HG02943 (cell line): ENCODE results near the gene GFOD2.
"Not testable (repeated sequence)": the region's sequence is repeated elsewhere in the genome, so short reads cannot be mapped to it uniquely, and the experiment has no call there.

Source experiments
- ATAC-seq: cut with Tn5 transposase; IDR thresholded peaks from one replicate; pipeline ENCODE4 v1.9.1; 2021; ENCODE audit warnings: mild to moderate bottlenecking, low read depth, moderate library complexity; ENCODE audit not compliant: unreplicated experiment

The GFOD2 gene, protein sequence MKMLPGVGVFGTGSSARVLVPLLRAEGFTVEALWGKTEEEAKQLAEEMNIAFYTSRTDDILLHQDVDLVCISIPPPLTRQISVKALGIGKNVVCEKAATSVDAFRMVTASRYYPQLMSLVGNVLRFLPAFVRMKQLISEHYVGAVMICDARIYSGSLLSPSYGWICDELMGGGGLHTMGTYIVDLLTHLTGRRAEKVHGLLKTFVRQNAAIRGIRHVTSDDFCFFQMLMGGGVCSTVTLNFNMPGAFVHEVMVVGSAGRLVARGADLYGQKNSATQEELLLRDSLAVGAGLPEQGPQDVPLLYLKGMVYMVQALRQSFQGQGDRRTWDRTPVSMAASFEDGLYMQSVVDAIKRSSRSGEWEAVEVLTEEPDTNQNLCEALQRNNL

DNA sequence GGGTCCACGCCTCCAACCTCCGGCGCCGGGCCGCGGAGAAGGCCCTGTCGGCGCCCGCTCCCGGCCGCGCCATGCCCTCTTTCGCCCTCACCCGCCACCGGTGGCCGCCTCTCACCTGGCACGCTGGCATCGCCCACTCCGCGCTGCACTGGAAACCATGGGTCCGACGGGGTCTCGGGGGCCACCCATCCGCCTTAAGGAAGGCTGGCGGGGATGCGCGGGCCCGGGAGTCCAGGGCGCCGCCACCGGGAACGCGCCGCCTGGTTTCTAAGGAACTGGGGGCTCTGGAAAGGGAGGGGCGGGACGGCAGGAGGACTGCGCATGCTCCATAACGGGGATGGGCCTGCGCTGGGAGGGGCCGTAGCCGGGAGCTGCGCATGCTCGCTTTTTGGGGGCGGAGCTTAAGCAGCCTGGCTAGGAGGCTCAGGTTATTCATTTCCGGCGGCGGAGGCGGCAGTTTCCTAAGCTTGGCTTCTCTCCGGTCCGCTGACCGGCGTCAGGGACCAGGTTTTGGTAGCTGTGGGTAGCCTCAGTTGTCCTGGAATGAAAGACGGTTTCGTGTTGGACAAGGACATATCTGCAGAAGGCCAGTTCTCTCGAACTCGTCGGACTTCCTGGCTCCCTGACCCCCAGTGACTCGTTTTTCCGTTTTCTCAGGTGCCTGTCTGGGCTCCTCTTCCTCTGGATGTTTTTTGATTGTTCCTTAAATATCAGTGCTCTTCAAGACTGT is at the start of gene GFOD2:
GFOD2 (minus strand) TSS at position 269 of the 730 bp plus-strand sequence. CDS start 33,601 bp downstream, outside the sequence.
- ATAC-seq = peak; percentile 75

DNA sequence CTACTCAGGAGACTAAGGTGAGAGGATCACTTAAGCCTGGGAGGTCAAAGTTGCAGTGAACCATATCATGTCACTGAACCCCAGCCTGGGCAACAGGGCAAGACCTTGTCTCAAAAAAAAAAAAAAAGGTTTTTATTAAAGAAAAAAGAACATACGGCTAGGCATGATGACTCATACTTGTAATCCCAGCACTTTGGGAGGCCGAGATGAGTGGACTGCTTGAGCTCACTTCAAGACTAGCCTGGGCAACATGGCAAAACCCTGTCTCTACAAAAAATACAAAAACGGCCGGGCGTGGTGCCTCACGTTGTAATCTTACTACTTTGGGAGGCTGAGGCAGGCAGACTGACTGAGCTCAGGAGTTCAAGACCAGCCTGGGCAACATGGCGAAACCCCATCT is 48.8 kb upstream of the GFOD2 start:
- no peak for ATAC-seq

DNA sequence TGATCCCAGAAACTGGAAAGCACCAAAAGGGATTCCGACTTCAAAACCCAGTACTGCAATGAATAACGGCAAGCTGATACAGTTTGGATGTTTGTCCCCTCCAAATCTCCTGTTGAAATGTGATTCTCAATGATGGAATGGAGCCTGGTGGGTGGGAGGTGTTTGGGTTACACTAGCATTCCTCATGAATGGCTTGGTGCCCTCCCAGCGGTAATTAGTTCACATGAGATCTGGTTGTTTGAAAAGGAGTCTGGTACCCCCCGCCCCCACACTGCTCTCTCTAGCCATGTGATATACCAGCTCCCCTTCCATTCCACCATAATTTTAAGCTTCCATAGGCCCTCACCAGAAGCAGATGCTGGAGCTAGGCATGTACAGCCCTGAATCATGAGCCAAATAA is 47.2 kb upstream of the GFOD2 start:
- ATAC-seq = no peak

DNA sequence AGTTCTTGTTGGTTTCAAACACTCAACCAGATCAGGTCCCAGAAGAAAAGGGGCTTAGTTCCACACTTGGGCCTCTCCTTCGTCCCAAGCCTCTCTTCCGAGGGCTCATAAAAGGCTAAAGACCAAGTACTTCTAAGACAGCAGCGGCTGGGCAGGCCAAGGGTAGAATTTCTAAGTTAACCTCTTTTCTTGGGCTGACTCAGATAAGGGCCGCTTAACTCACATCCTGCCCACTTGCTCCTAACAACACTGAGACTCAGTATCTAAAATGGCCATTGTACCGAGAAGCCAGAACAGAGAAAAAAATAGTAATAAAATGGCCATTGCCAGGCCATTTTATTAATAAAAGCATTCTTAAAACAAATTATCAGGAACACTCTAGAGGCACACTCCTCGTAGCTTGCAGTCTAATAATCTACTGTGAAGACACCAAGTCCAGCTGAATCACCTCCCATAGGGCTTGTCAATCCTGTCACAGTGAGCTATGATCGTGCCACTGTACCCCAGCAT is 45.1 kb upstream of the GFOD2 start:
- no peak for ATAC-seq

DNA sequence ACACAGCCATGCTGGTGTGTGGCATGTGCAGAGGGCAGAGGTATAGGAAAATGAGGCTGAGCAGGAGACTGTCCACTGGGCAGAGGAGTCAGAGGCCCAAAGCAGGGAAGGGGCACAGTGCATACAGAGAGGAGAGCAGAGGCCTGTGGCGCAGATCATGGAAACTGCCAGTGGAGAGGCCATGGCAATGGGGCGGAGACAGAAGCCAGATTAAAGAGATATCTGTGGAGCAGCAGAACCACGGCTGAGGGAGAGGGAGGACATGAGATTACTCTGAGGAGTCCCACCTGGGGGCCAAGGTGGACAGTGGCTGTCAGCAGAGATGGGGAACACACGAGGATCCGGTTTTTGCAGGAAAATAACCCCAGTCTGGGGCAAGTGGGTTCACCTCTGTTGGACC is 44.0 kb upstream of the GFOD2 start:
- ATAC-seq = no peak

DNA sequence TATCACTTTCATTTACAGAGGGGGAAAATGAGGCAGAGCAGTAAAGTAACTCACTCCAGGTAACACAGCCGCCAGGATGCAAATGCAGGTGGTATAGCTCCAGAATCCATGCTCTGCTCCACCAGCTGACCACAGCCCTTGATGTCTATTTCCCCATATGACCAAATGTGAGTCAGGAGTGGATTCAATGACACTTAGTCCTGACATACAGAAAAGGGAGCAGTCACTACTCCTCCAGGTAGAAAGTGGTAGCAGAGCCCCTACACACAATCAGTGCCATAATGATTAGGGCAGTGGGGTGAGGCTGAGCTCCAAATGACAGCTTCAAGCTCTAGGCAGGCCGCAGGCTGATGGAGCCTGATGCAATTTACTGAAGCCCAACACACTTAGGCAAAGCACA is 43.3 kb upstream of the GFOD2 start:
- ATAC-seq = no peak

DNA sequence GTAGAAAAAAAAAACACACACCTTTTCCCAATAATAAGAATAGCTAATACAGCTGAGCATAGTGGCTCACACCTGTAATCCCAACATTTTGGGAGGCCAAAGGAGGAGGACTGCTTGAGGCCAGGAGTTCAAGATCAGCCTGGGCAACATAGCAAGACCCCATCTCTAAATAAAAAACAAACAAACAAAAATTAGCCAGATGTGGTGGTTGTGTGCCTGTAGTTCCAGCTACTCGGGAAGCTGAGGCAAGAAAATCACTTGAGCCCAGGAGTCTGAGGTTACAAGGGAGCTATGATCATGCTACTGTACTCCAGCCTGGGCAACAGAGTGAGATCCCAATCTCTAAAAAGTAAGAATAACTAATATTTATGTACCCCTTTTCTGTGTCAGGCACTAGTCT is 42.8 kb upstream of the GFOD2 start:
- ATAC-seq = no peak

DNA sequence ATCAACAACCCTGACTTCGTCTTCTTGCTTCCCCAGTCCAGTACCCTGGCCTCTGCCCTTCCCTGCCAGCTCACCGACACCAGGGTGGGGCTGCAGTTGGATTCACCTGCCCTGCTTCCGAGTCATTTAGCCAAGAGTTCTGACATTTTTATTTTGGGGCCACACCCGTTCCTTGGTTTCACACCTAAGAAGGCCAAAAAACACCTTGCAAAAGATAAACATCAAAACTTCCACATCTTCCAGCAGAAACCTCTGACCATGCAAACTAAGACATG is 41.8 kb upstream of the GFOD2 start:
- ATAC-seq = no peak

DNA sequence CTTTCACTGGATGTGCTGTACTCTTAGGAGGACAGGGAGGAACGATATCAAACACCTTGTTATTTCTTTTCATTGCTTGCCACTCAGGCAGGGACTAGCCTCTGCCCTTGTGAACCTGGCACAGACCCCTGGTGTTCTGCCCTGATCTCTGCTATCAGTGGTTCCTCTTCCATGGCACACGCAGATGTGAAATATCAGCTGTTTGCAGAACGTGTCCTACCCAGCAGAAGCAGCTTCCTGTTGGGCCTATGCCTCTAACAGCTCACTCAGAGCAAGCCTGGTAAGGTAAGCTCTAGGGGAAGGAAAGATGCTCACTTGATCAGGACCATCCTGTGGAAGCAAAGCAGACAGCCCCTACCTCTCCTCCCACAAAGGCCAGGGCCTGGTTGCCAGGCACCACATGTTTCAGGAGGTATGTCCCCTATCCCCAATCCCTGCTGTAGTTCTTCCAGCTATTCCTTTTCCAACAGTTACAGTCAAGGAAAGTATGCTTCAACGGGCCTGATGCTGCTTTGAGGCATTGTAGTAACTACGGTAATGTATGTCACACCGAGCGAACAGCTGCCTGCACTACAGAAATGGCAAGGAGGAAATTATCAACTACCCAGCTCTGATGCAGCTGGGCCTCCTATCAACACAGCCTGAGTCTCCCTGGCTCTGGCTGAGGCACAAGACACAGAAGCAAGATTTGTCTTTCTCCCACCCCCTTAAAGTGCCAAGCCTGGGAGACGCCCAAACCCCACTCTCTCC is 41.3 kb upstream of the GFOD2 start:
- ATAC-seq = no peak

DNA sequence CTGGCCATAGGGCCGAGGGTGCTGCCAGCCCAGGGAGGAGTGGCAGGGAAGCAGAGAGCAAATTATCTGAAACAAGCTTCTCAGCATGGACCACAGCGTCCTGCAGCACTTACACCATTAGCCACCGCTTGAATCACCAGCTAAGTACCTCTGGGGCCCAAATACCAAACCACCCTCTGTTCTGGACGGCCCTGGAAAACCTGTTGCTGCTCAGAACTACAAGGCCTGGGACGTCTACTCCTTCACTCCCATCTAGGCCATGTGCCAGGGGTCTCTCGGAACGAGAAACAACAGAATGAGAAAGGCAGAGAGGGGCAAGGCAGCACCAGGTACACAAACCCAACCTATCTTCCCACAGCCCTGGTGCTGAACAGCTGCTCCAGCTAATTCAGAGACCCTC is 39.9 kb upstream of the GFOD2 start:
- no peak for ATAC-seq

DNA sequence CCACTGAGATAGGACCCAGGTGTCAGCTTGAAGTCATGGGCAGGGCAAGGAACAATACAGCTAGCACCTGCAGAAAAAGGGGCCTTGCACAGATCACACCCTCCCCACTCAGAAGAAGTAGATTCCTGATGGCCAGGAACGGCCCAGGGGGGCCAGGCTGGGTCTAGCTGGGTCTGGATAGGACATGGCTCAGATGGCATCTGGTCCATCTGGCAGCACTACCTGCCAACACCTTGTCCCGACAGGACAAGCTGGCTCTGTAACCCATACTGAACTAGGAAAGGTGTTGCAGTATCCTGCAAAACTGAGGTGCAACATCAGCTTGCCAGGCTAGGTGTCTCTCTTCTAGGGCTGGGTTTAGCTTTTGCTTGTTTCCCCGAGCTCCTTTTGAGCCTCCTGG is 38.9 kb upstream of the GFOD2 start:
- no peak for ATAC-seq

DNA sequence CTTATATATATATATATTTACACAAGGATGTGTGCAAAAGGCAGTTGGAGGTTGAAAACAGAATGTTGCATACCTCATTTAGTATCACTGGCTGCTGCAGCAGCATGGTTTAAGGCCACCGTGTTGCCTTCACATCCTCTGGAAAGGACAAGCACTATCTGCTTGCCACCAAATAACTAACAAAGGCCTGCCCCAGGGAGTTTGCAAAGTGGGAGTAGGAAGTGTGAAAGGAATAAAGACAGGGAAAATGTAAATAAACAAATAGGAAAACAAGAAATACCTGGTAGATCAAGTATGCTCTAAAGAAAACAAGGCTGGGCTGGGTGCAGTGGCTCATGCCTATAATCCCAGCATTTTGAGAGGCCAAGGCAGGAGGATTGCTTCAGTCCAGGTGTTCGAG is 33.5 kb upstream of the GFOD2 start:
- no peak for ATAC-seq

DNA sequence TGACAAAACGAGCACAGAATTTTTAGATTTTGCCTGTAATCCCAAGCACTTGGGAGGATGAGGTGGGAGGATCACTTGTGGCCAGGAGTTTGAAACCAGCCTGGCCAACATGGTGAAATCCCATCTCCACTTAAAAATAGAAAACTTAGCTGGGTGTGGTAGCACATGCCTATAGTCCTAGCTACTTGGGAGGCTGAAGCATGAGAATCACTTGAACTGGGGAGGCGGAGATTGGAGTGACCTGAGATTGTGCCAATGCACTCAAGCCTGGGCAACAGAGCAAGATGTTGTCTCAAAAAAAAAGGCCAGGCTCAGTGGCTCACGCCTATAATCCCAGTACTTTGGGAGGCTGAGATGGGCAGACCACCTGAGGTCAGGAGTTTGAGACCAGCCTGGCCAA is 32.2 kb upstream of the GFOD2 start:
- ATAC-seq = not testable (repeated sequence)

DNA sequence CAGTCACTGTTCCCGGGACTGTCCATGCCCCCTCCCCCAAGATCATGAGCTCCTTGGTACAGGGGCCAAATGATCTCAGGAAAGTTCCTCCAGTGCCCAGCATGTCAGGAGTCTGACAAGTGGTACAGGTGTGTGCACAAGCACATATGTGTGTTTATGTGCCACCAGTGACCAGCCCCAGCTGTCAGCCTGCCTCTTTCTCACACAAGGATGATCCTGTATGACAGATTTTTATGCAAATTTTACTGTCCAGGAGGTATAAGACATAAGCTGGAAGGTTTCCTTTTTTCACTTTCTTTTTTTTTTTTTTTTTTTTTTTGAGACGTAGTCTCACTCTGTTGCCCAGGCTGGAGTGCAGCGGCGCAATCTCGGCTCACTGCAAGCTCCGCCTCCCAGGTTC is 31.4 kb upstream of the GFOD2 start:
- ATAC-seq = peak; percentile 74

DNA sequence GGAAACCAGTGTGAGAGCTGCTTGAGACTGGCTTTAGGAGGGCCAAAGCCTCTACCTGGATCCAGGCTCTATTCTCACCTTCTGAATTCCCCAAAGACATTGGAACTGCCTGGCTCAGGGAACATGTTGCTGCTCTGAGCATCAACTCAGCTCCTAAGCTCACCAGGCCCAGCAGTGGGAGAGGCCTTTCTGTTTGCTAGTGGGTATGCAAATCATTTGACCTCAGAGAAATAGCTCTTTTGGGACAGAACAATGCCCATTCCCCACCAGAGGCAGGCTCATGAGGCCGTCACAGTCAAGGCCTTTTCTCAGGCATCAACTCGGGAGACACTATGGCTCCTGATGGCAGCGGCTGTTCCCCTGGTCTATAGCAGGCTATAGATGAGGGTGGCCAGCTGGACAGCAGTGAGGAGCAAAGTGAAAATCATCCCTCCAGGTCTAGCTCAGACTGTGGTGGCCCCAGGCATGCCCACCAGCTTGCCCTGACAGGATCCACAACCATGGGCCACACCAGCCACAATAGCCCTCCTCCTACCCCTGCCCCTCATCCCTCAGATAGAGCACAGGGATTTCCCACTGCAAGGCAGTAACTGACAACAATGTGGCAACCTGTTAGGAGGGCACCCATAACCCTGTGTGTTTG is 30.4 kb upstream of the GFOD2 start:
- ATAC-seq = no peak

DNA sequence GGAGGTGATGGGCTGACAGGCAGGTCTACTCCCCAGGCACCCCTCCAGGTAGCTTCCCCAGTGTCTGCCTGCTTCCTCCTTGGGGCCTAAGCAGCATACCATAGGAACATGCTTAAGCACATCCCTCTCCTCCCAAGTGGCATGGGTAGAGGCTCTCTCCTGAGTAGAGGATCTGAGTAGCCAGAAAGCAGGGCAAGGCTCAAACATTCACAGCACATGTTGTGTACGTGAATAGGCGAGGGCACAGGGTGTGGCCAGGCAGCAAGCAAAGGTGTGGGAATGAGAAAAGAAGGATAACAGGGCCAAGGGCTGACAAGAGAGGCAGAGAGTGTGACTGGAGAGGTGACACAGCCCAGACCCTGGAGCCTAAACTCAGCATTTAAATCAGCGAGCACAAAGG is 29.7 kb upstream of the GFOD2 start:
- no peak for ATAC-seq

DNA sequence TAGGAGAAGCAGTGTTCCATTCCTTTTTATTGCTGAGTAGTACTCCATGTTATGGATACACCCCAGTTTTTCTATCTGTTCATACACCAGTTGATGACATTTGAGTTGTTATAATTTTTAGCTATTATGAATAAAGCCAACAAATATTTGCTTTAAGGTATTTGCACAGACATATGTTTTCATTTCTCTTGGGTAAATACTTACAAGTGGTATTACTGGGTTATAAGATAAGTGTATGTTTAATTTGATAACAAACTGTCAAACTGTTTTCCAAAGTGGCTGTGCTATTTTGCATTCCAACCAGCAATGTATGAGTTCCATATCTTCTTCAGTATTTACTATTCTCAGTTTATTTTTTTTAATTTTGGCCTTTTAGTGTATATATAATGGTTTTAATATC is 27.7 kb upstream of the GFOD2 start:
- no peak for ATAC-seq

DNA sequence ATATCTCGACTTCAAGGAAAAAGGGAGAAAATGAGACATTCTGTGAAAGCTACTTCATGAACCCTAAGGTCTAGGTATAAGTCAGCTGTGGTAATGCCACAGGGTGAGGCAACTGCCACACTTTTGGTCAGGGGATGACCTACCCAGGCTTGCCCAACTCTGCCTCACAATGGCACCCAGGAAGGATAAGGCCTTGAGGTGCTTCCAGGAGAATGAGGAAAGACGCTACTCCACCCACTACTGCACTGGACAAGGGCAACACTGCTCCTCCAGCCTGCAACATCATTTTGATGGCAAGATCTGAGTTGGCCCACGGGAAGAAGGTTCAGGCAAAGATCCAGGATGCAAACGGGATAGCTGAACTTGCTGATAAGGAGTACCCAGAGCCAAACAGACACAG is 22.0 kb upstream of the GFOD2 start:
- no peak for ATAC-seq

DNA sequence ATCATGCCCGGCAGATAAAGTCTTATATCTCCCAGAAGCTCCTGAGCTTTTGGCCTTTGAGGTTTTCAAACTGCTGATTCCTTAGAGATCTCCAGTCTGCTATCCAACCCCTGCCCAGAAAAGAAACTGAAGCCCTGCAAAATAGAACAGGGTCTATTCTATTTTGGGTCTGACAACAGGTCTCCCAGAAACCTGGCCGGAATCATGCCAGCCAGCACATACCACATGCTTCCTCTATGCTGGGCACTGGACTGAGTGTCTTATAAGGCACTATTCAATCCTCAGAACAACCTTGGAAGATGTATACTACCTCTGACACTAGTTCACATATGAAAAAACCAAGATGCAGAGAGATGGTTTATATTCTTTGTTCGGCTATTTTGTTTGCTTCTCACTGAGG is 21.3 kb upstream of the GFOD2 start:
- ATAC-seq = no peak

DNA sequence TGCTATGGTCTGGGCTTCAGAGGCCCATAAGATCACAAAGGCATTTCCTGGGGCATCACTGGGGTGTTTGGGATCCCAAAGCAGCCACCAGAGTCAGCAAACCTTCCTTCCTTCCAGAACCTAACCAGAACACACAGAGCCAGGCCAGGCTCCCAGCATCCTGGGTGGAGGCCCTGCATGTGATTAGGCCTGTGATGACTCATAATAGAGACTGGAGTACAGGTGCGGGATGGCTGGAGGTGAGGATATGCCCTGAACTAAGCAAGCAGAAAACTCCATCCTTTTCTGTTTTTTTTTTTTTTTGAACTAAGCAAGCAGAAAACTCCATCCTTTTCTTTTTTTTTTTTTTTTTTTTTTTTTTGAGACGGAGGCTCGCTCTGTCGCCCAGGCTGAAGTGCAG is 17.7 kb upstream of the GFOD2 start:
- no peak for ATAC-seq

DNA sequence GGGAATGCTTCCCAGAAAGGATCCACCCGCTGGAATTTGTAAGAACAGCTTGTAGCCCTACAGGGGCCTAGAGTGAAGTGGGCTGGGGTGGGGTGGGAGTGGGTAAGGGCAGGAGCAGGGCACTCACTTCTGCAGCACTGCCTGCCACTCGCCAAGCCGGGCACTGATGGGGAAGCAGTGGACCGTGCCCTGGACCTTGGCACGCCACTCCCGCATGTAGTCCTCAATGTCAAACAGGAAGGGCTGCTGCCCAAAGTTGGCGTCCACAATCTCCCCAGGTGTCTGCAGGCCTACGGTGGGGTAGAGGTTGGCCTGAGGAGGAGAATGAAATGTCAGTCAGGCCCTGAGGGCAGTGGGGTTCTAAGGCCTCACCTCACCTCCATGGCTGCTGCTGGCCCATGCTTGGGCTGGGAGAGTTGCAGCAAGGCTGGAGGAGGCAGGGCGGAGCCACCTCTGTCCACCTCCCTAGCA is 15.7 kb upstream of the GFOD2 start:
- ATAC-seq = no peak
